HG03354 (cell line): ENCODE results near the gene NSG1.
A peak's percentile ranks its signal among the peaks of the same experiment; 100 is the strongest.

ENCODE experiments used
- ATAC-seq: cut with Tn5 transposase; IDR thresholded peaks from one replicate; pipeline ENCODE4 v1.9.1; 2021; ENCODE audit warnings: mild to moderate bottlenecking; ENCODE audit not compliant: unreplicated experiment, poor library complexity, severe bottlenecking

Gene NSG1

GRCh38 chr4:4427121-4427870, 40.4 kb downstream of the NSG1 start:
- ATAC-seq, result no peak

GRCh38 chr4:4427886-4428285, 41.0 kb downstream of the NSG1 start:
- no peak for ATAC-seq

- no peak for ATAC-seq
Measured at GRCh38 chr4:4428966-4429875, 42.3 kb downstream of the NSG1 start.

GRCh38 chr4:4430492-4431195, 43.7 kb downstream of the NSG1 start:
- ATAC-seq, result peak; percentile 74

GRCh38 chr4:4432341-4433125, 45.6 kb downstream of the NSG1 start:
- no peak for ATAC-seq

GRCh38 chr4:4433941-4434340, 47.0 kb downstream of the NSG1 start:
- no peak for ATAC-seq

- no peak for ATAC-seq
Measured at GRCh38 chr4:4436244-4436823, 49.4 kb downstream of the NSG1 start.

- no peak for ATAC-seq
Measured at GRCh38 chr4:4437798-4438470, 51.0 kb downstream of the NSG1 start.

GRCh38 chr4:4438891-4439290, 52.0 kb downstream of the NSG1 start:
- ATAC-seq, result no peak

GRCh38 chr4:4439782-4440181, 52.9 kb downstream of the NSG1 start:
- no peak for ATAC-seq

- ATAC-seq, result no peak
Measured at GRCh38 chr4:4440333-4441061, 53.6 kb downstream of the NSG1 start.

- no peak for ATAC-seq
Measured at GRCh38 chr4:4443821-4444220, 56.9 kb downstream of the NSG1 start.

- ATAC-seq, result no peak
Measured at GRCh38 chr4:4446434-4446833, 59.5 kb downstream of the NSG1 start.

GRCh38 chr4:4455210-4455865, 68.4 kb downstream of the NSG1 start:
- peak; percentile 95 for ATAC-seq

- ATAC-seq, result no peak
Measured at GRCh38 chr4:4456351-4456750, 69.4 kb downstream of the NSG1 start.

- ATAC-seq, result no peak
Measured at GRCh38 chr4:4456816-4457578, 70.1 kb downstream of the NSG1 start.
